ENCODE data around the gene PRIMA1. TPM values are rescaled to one million over a fixed set of nuclear protein-coding genes. Genes with fewer than 3 reads are reported as not detected.

PRIMA1 gene
- total and polyA plus RNA-seq, 2 experiments from 2014 or later: 2.1 to 3.5 TPM

DNA sequence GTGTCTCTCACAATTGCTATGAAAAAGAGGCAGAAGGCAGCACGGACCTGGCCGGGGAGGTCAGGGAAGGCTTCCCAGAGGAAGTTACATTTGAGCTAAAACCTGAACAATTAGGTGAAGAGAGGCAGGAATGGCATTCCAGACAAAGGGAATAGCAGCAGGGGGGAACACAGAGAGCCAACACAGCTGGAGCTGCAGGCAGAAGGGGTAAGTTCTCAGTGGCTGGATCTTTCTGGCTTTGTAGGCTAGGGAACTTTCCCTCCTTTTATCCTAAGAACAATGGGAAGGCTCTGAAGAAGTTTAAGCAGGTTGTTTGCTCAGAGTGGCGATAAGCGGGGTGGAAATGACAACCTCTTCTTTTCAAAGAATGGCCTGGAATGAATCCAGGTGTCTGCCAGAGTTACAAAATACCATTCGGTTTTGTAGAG is 100.0 kb downstream of the PRIMA1 start:
- TF ChIP-seq, protein P1, sequence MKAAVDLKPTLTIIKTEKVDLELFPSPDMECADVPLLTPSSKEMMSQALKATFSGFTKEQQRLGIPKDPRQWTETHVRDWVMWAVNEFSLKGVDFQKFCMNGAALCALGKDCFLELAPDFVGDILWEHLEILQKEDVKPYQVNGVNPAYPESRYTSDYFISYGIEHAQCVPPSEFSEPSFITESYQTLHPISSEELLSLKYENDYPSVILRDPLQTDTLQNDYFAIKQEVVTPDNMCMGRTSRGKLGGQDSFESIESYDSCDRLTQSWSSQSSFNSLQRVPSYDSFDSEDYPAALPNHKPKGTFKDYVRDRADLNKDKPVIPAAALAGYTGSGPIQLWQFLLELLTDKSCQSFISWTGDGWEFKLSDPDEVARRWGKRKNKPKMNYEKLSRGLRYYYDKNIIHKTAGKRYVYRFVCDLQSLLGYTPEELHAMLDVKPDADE (IDR thresholded peaks at IDR 0.05): no peak
- no peak for TF ChIP-seq ZNF114 (CRISPR knock-in tag; IDR thresholded peaks at IDR 0.05)
- no peak for TF ChIP-seq STAT1 (IDR thresholded peaks at IDR 0.05; ENCODE audit: unreplicated experiment)
- TF ChIP-seq, protein P2, sequence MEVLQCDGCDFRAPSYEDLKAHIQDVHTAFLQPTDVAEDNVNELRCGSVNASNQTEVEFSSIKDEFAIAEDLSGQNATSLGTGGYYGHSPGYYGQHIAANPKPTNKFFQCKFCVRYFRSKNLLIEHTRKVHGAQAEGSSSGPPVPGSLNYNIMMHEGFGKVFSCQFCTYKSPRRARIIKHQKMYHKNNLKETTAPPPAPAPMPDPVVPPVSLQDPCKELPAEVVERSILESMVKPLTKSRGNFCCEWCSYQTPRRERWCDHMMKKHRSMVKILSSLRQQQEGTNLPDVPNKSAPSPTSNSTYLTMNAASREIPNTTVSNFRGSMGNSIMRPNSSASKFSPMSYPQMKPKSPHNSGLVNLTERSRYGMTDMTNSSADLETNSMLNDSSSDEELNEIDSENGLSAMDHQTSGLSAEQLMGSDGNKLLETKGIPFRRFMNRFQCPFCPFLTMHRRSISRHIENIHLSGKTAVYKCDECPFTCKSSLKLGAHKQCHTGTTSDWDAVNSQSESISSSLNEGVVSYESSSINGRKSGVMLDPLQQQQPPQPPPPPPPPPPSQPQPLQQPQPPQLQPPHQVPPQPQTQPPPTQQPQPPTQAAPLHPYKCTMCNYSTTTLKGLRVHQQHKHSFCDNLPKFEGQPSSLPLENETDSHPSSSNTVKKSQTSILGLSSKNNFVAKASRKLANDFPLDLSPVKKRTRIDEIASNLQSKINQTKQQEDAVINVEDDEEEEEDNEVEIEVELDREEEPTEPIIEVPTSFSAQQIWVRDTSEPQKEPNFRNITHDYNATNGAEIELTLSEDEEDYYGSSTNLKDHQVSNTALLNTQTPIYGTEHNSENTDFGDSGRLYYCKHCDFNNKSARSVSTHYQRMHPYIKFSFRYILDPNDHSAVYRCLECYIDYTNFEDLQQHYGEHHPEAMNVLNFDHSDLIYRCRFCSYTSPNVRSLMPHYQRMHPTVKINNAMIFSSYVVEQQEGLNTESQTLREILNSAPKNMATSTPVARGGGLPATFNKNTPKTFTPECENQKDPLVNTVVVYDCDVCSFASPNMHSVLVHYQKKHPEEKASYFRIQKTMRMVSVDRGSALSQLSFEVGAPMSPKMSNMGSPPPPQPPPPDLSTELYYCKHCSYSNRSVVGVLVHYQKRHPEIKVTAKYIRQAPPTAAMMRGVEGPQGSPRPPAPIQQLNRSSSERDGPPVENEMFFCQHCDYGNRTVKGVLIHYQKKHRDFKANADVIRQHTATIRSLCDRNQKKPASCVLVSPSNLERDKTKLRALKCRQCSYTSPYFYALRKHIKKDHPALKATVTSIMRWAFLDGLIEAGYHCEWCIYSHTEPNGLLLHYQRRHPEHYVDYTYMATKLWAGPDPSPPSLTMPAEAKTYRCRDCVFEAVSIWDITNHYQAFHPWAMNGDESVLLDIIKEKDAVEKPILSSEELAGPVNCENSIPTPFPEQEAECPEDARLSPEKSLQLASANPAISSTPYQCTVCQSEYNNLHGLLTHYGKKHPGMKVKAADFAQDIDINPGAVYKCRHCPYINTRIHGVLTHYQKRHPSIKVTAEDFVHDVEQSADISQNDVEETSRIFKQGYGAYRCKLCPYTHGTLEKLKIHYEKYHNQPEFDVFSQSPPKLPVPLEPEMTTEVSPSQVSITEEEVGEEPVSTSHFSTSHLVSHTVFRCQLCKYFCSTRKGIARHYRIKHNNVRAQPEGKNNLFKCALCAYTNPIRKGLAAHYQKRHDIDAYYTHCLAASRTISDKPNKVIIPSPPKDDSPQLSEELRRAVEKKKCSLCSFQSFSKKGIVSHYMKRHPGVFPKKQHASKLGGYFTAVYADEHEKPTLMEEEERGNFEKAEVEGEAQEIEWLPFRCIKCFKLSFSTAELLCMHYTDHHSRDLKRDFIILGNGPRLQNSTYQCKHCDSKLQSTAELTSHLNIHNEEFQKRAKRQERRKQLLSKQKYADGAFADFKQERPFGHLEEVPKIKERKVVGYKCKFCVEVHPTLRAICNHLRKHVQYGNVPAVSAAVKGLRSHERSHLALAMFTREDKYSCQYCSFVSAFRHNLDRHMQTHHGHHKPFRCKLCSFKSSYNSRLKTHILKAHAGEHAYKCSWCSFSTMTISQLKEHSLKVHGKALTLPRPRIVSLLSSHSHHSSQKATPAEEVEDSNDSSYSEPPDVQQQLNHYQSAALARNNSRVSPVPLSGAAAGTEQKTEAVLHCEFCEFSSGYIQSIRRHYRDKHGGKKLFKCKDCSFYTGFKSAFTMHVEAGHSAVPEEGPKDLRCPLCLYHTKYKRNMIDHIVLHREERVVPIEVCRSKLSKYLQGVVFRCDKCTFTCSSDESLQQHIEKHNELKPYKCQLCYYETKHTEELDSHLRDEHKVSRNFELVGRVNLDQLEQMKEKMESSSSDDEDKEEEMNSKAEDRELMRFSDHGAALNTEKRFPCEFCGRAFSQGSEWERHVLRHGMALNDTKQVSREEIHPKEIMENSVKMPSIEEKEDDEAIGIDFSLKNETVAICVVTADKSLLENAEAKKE (CRISPR knock-in tag; IDR thresholded peaks at IDR 0.05): peak; percentile 90
- peak; percentile 42; the same call in 1 of the 2 replicates for TF ChIP-seq NANOG (IDR thresholded peaks at IDR 0.05; ENCODE audit: borderline replicate concordance)
- TF ChIP-seq POLR2AphosphoS5 (IDR thresholded peaks at IDR 0.05; ENCODE audit: low read depth): no peak
- TF ChIP-seq EZH2phosphoT487 (IDR thresholded peaks at IDR 0.05; ENCODE audit: unreplicated experiment): no peak
- TF ChIP-seq JUNB (IDR thresholded peaks at IDR 0.05; ENCODE audit: unreplicated experiment): no peak
- TF ChIP-seq CREB1 (CRISPR knock-in tag; IDR thresholded peaks at IDR 0.05; ENCODE audit: low read depth): no peak
- TF ChIP-seq ZNF331 (CRISPR knock-in tag; IDR thresholded peaks at IDR 0.05; ENCODE audit: low read depth): no peak
- TF ChIP-seq EZH2 (IDR thresholded peaks at IDR 0.05; ENCODE audit: low read depth, unreplicated experiment): no peak
- TF ChIP-seq, protein P3, sequence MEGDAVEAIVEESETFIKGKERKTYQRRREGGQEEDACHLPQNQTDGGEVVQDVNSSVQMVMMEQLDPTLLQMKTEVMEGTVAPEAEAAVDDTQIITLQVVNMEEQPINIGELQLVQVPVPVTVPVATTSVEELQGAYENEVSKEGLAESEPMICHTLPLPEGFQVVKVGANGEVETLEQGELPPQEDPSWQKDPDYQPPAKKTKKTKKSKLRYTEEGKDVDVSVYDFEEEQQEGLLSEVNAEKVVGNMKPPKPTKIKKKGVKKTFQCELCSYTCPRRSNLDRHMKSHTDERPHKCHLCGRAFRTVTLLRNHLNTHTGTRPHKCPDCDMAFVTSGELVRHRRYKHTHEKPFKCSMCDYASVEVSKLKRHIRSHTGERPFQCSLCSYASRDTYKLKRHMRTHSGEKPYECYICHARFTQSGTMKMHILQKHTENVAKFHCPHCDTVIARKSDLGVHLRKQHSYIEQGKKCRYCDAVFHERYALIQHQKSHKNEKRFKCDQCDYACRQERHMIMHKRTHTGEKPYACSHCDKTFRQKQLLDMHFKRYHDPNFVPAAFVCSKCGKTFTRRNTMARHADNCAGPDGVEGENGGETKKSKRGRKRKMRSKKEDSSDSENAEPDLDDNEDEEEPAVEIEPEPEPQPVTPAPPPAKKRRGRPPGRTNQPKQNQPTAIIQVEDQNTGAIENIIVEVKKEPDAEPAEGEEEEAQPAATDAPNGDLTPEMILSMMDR (conservative IDR thresholded peaks at IDR 0.05; ENCODE audit: low read depth in 2 of 2): no peak
- TF ChIP-seq, protein P4, sequence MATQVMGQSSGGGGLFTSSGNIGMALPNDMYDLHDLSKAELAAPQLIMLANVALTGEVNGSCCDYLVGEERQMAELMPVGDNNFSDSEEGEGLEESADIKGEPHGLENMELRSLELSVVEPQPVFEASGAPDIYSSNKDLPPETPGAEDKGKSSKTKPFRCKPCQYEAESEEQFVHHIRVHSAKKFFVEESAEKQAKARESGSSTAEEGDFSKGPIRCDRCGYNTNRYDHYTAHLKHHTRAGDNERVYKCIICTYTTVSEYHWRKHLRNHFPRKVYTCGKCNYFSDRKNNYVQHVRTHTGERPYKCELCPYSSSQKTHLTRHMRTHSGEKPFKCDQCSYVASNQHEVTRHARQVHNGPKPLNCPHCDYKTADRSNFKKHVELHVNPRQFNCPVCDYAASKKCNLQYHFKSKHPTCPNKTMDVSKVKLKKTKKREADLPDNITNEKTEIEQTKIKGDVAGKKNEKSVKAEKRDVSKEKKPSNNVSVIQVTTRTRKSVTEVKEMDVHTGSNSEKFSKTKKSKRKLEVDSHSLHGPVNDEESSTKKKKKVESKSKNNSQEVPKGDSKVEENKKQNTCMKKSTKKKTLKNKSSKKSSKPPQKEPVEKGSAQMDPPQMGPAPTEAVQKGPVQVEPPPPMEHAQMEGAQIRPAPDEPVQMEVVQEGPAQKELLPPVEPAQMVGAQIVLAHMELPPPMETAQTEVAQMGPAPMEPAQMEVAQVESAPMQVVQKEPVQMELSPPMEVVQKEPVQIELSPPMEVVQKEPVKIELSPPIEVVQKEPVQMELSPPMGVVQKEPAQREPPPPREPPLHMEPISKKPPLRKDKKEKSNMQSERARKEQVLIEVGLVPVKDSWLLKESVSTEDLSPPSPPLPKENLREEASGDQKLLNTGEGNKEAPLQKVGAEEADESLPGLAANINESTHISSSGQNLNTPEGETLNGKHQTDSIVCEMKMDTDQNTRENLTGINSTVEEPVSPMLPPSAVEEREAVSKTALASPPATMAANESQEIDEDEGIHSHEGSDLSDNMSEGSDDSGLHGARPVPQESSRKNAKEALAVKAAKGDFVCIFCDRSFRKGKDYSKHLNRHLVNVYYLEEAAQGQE (IDR thresholded peaks at IDR 0.05; ENCODE audit: unreplicated experiment): no peak
- Mint-ChIP-seq H3K27me3 (ENCODE audit: insufficient read depth, low read depth, poor library complexity) (peaks cover 3% of the 10 kb centered on the region), H3K36me3 (ENCODE audit: low read depth) (peaks cover 5% of the 10 kb centered on the region; the same call in 2 of the 3 replicates), H3K4me1 (peaks cover 64% of the 10 kb centered on the region), H3K27ac (peak overlapping the region; percentile 88), H3K9me3 (no peaks in the 10 kb centered on the region), H3K4me3 (peak overlapping the region; percentile 44)
- peaks cover 45% of the 10 kb centered on the region for H3K4me1 ChIP-seq (ENCODE audit: insufficient read depth)
- H3K27me3 ChIP-seq (ENCODE audit: insufficient read depth): no peaks in the 10 kb centered on the region
- peak overlapping the region; percentile 20 for H3K4me3 ChIP-seq
- no peaks in the 10 kb centered on the region for H4K20me1 ChIP-seq (replicated peaks; ENCODE audit: insufficient read depth)
- H3K9me2 ChIP-seq (ENCODE audit: insufficient read depth): no peaks in the 10 kb centered on the region
- H2AFZ ChIP-seq: no peak overlapping the region
- peak; percentile 91 for ATAC-seq
- peaks cover 4% of the 10 kb centered on the region; the same call in 1 of the 2 replicates for H3F3A ChIP-seq (replicated peaks; ENCODE audit: low read depth)
- H3K79me2 ChIP-seq (replicated peaks; ENCODE audit: insufficient read depth): no peaks in the 10 kb centered on the region
- peak overlapping the region; percentile 89 for H3K27ac ChIP-seq (ENCODE audit: low read depth)
- DNase-seq (ENCODE audit: low spot score): peak; percentile 95
- no peaks in the 10 kb centered on the region for H3K36me3 ChIP-seq (ENCODE audit: insufficient read depth)
- peak overlapping the region; percentile 44 for H3K4me2 ChIP-seq

Measured in GM23338 (cell line).